HUES6 (cell line): ENCODE measurements around the gene FOXL1.

Experiments
- H3K27ac ChIP-seq: 2 replicates; pipeline ENCODE4 v1.7.0; 2013; ENCODE audit warnings: low read depth, mild to moderate bottlenecking, low read length, inconsistent platforms
- H3K27me3 ChIP-seq: 2 replicates; pipeline ENCODE4 v1.6.1; 2013; ENCODE audit warnings: low read length; ENCODE audit not compliant: control insufficient read depth, insufficient read depth
- H3K36me3 ChIP-seq: 2 replicates; pipeline ENCODE4 v1.6.1; 2013; ENCODE audit warnings: low read length; ENCODE audit not compliant: control insufficient read depth, insufficient read depth
- H3K4me1 ChIP-seq: 2 replicates; pipeline ENCODE4 v1.6.1; 2013; ENCODE audit warnings: low read length; ENCODE audit not compliant: control insufficient read depth, insufficient read depth
- H3K4me3 ChIP-seq: 2 replicates; pipeline ENCODE4 v1.5.1; 2013; ENCODE audit warnings: low read depth, low read length
- H3K9ac ChIP-seq: one replicate; pipeline ENCODE4 v1.6.1; 2013; ENCODE audit warnings: mild to moderate bottlenecking, low read length
- H3K9me3 ChIP-seq: 2 replicates; pipeline ENCODE4 v1.6.1; 2013; ENCODE audit warnings: low read depth, low read length; ENCODE audit not compliant: control insufficient read depth, insufficient read depth

FOXL1 gene

DNA sequence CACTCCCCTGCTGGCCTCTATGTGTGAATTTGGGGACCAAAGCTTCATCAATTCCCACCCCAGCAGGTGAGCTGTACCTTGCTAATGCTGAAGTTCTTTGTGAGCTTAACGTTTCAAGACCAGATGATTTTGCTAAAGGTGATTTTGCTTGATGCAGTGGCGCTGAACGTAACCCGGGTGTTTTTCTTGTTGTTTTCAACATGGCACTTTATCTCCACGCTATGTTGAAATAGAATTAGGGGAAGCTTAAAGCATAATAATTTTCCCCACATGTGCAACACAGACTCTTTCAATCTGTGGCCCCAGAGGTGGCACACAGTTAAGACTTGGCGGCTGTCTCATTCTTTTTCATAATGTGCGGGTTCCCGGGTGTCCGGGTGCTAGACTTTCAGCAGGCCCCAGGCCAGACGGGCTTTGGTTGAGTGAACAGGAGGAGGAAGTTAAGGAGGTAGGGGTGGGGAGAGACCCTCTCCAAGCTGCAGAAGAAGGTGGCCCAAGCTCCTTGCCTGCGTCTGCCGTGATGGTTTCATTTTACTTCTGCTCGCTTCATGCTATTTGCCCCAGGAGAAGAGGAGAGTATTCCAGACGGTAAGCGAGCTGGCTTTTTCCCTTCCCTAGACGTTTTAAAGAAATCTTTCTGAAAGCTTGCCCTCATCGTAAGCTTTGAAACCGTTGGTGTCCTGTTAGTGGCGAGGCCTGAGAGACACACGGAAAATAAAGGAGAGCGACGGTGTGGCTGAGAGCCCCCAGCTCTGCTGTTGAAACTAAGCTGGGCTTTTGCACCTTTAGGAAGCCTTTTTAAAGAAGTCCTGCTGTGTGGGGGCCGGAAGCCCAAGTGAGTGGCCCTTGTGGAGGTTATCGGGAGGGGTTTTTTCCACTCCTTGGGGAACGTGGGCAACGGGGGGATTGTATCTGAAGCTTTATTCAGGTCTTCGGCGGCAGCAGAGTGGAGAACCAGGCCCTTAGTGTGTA is 7.5 kb upstream of the FOXL1 start:
- H3K36me3 ChIP-seq: no peaks in the 10 kb centered on the region
- peaks cover 38% of the 10 kb centered on the region for H3K4me1 ChIP-seq
- peaks cover 96% of the 10 kb centered on the region for H3K27me3 ChIP-seq
- H3K4me3 ChIP-seq: no peak overlapping the region
- no peaks in the 10 kb centered on the region for H3K9me3 ChIP-seq
- H3K9ac ChIP-seq: no peak overlapping the region
- no peak overlapping the region for H3K27ac ChIP-seq

DNA sequence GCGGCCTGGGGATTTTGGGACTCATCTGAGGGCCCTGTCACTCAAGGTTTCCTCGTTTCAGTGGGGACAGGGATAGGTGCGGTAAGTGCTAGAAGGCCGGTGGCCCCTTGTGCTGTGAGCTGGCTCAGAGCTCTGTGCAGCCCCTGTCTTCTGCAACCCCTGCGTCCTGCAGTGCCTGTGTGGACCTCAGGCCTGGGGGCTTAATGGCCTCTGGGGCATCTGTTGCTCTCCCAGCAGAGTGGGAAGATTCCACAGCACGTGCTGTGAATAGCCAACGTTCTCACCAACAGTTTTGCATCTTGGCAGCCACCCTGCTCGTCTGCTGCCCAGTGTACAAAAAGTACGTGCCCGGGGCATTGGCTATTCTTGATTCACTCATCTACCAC is 6.8 kb upstream of the FOXL1 start:
- no peak overlapping the region for H3K9ac ChIP-seq
- H3K27ac ChIP-seq: no peak overlapping the region
- peaks cover 35% of the 10 kb centered on the region for H3K4me1 ChIP-seq
- H3K27me3 ChIP-seq: peaks cover 94% of the 10 kb centered on the region
- no peak overlapping the region for H3K4me3 ChIP-seq
- no peaks in the 10 kb centered on the region for H3K36me3 ChIP-seq
- H3K9me3 ChIP-seq: no peaks in the 10 kb centered on the region

DNA sequence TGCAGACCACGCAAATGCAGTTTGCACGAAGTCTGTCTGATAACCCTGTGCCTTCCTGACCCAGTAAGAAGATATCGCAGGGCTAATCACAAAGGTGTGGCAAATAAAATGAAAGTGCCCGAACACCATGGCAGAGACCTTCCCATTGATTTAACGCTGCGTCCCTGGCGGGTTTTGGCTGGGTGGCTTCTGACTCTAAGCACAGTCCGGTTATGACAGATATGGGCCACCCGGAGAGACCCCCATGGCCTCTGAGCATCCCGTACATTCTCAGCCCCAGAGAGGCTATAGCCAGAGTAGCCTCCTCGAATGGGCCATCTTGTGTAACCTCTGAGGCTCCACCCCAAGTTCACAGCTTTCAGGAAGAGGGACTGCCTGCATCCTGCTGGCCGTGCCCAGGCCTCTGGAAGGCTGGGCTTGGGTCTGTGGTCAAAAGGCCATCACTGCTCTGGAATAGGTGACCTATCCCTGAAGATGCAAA is 6.3 kb upstream of the FOXL1 start:
- no peaks in the 10 kb centered on the region for H3K36me3 ChIP-seq
- H3K4me3 ChIP-seq: no peak overlapping the region
- H3K27ac ChIP-seq: no peak overlapping the region
- H3K9me3 ChIP-seq: no peaks in the 10 kb centered on the region
- peaks cover 40% of the 10 kb centered on the region for H3K4me1 ChIP-seq
- no peak overlapping the region for H3K9ac ChIP-seq
- peaks cover 96% of the 10 kb centered on the region for H3K27me3 ChIP-seq

DNA sequence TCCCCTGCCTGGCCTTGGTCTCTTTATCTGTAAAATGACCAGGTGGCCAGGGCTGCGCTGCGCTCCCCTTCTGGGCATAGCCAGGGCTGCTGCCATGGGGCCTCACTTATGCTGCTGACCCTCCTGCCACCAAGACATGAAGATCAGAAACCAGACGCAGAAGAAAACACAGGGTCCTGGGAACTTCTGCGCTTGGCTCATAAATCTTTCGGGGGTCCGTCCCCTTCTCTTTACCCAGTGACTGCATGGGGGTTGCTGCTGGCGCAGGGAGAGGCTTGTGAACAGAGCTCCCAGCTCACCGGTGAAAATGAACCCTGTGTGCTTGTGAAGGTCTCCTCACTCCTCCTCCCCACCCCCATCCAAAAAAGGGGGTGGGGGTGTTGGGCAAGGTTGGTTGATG is 5.7 kb upstream of the FOXL1 start:
- Histone ChIP-seq H3K4me1 (peaks cover 45% of the 10 kb centered on the region), H3K9ac (no peak overlapping the region), H3K4me3 (no peak overlapping the region), H3K27ac (no peak overlapping the region), H3K9me3 (no peaks in the 10 kb centered on the region), H3K27me3 (peaks cover 96% of the 10 kb centered on the region), H3K36me3 (no peaks in the 10 kb centered on the region)

DNA sequence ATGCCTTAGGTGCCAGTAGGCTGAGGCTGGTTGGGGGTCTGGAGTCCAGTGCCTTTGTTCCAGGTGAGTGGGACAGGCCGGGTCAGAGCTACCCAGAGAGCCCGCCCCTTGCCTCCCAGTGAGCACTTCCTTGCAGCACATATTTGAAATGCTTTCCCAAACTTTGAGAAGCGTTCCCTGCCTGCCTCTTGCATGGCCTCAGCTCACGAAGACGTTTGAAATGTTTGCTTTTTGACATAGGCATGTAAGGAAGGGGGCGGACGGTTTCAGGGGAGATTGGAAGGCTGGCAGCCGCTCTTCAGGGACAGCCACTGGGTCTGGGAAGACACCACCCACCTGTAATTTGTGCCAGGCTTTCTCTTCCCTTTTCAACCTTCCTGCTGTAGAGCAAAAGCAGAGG is 5.1 kb upstream of the FOXL1 start:
- Histone ChIP-seq H3K4me1 (peaks cover 51% of the 10 kb centered on the region), H3K27me3 (peaks cover 96% of the 10 kb centered on the region), H3K36me3 (no peaks in the 10 kb centered on the region), H3K9me3 (no peaks in the 10 kb centered on the region), H3K9ac (no peak overlapping the region), H3K27ac (no peak overlapping the region), H3K4me3 (no peak overlapping the region)

DNA sequence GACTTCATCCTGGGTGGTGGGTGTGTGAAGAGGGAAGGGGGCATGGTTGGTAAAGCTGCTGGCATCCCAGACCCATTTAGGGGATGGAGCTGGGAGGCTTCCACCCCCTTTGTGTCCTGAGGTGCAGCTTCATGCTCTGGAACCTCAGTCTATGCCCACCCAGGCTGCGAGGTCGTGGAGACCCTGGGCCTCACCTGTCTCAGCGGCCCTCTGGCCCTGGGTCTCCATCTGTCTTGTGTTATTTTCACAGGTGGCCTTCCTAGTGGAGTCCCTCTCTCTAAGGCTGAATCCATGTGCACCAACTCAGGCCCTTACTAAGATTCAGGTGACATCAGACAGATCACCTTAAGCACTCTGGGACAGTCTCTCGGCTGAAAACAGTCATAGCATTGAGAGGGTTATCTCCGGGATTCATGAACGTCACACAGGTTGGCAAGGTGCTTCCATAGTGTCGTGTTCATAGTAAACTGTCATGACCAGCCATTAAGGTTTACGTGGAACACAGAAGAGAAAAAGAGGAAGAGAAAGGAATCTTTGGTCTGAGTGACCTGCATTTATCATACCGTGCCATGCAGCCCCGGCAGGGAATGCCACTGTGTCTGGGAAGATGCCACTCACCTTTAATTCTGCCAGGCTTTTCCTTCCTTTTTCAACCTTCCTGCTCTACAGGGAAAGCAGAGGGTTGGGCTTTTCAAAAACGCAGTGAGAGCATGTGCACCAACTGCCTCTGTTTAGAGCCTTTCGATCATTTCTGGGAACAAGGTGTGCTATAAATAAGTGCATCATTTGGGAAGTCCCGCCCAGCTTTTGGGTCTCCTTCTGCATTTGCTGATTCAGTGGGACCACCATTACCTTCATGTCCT is 4.5 kb upstream of the FOXL1 start:
- Histone ChIP-seq H3K4me3 (no peak overlapping the region), H3K27ac (no peak overlapping the region), H3K27me3 (peaks cover 96% of the 10 kb centered on the region), H3K9ac (no peak overlapping the region), H3K9me3 (no peaks in the 10 kb centered on the region), H3K4me1 (peaks cover 50% of the 10 kb centered on the region), H3K36me3 (no peaks in the 10 kb centered on the region)

DNA sequence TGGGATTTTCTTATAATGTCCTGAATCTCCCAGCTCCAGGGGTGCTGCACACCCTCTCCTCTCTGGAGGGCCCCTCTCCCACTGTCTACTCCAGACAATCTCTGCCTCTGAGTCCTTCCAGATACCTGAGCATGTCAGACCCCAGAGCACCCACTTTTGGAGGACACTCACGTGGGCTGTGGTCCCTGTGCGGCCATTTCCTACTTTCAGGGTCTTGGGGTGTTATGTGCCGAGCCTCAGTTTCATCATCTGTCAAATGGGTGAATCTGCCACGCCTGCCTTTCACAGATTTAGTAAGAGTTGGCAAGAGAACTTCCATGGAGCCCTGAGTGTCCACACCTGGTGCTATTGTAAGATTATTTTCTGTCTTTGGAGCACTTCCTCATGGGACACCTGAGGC is 3.7 kb upstream of the FOXL1 start:
- H3K27ac ChIP-seq: no peak overlapping the region
- H3K27me3 ChIP-seq: peaks cover 96% of the 10 kb centered on the region
- H3K9ac ChIP-seq: no peak overlapping the region
- H3K4me3 ChIP-seq: no peak overlapping the region
- peaks cover 48% of the 10 kb centered on the region for H3K4me1 ChIP-seq
- H3K9me3 ChIP-seq: no peaks in the 10 kb centered on the region
- no peaks in the 10 kb centered on the region for H3K36me3 ChIP-seq

DNA sequence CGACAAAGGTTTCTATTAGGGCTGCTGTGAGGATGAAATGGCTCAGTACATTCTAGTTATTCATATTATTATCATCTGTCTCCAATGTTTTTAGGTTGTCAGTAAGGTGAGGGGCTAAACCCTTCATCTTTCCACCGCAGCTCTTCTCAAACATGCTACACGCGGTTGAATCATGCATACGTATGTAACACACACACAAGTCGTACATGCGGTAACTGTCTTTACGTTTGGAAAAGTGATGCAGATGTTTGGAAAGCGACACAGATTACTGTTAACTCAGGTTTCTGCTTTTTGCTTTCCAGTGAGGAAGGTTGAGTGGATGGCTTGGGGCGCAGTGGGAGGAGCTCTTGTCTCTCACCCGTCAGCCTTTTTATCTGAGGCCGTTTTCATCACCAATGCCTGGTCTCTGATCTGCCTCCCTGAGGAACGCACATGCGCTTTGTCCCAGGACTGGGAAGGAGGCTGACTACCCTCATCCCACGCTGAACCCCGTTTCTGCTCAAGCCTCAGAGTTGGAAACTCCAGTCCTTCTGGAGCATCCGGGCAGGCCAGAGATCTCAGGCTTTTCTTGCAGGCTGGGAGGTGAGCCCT is 3.2 kb upstream of the FOXL1 start:
- Histone ChIP-seq H3K9ac (peak overlapping the region; percentile 27), H3K27ac (no peak overlapping the region), H3K27me3 (peaks cover 96% of the 10 kb centered on the region), H3K4me1 (peaks cover 48% of the 10 kb centered on the region), H3K4me3 (peak overlapping the region; percentile 64), H3K36me3 (no peaks in the 10 kb centered on the region), H3K9me3 (no peaks in the 10 kb centered on the region)

DNA sequence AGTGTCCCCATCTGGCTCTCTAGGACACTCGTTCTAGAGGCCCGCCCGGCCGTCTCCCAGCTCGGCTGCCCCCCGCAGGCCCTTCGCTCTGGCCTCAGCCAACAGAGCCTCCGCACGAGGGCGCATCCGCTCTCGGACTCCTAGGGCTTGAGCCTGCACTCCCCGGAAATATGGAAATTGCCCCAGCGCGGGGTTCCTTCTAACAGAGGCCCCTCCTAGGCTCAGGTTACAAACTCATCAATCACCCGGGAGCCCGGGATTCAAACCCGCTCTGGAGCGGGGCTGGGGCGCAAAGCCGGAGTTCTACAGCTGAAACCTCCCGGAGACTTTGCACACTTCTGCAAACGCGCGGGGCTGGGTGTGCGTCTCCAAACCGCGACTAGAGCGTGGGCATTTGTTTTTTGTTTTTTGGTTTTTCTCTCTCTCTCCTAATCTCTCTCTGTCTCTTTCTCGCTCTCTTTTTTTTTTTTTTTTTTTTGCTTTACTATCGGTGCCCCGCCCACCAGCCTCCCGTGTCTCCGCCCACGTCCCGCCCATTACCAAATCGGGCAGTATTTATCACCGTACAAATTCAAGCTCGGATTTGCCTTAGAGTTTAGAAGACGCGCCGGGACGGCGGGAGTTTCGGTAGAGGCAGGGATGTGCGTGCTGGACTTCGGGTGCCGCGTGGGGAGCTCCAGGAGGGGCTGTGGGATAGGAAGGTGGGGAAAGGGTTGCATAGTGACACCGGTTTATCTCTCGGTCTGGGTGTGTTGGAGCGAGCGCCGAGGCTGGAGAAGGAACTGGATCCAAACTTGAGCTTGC is 2.4 kb upstream of the FOXL1 start:
- no peaks in the 10 kb centered on the region for H3K9me3 ChIP-seq
- H3K4me3 ChIP-seq: peak overlapping the region; percentile 64
- peak overlapping the region; percentile 47 for H3K9ac ChIP-seq
- no peaks in the 10 kb centered on the region for H3K36me3 ChIP-seq
- H3K27me3 ChIP-seq: peaks cover 96% of the 10 kb centered on the region
- no peak overlapping the region for H3K27ac ChIP-seq
- peaks cover 42% of the 10 kb centered on the region for H3K4me1 ChIP-seq

DNA sequence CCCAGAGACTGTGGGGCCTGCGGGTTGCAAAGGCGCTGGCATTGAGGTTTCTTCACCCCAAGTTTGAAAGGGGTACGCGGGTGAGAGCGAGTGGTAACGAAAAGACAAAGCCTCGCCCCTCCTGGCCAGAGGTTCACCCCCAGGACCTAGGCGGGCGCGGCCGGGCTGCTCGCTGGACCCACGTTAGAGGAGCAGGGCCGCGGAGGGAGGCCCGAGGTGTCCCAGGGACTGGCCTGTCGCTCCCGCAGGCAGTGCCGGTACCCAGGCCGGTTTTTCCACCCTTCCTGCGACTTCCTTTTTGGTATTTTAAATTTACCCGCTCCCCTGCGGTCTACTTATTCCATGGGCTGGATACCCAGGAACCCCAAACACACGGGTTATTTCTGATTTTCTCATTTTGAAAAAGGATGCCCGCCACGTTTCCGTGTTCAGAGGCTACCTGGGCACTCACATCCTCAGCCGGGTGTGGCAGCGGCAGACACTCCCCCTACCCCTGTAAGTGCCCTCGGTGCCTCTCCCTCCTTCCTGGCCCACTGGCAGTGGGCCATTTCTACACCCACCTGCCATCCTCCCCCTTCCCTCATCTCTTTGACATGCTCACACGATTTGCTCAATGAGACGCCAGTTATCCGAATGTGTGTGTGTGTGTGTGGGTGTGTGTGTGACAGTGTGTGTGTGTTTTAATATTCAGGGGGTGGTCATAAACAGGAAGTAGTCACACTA is 1.6 kb upstream of the FOXL1 start:
- Histone ChIP-seq H3K4me1 (peaks cover 36% of the 10 kb centered on the region), H3K4me3 (peak overlapping the region; percentile 64), H3K27me3 (peaks cover 96% of the 10 kb centered on the region), H3K36me3 (no peaks in the 10 kb centered on the region), H3K9ac (peak overlapping the region; percentile 47), H3K27ac (no peak overlapping the region), H3K9me3 (no peaks in the 10 kb centered on the region)
